Sigmoid colon (tissue), 7 donors: ENCODE results near the gene NAALADL2. TPM values are rescaled to one million over a fixed set of nuclear protein-coding genes. Genes with fewer than 3 reads are reported as not detected.

Experiments
- DNase-seq: peaks from one replicate; pipeline ENCODE4 v3.0.0-alpha.2; 2019
- H3K27ac ChIP-seq, 4 donors: fragments of 200-600 bp; sonication (generic); one replicate each; pipeline ENCODE4 v1.5.1; 2016 to 2019; ENCODE audit warnings: mild to moderate bottlenecking in 1 of 4
- H3K27me3 ChIP-seq, 3 donors: fragments of 200-600 bp; sonication (generic); one replicate each; pipeline ENCODE4 v1.5.1; 2019; ENCODE audit warnings: mild to moderate bottlenecking in 1 of 3
- H3K36me3 ChIP-seq, 4 donors: fragments of 200-600 bp; sonication (generic); one replicate each; pipeline ENCODE4 v1.5.1; 2016 to 2019
- H3K4me1 ChIP-seq, 4 donors: fragments of 200-600 bp; sonication (generic); one replicate each; pipeline ENCODE4 v1.5.1; 2017 to 2019
- H3K4me3 ChIP-seq, 4 donors: fragments of 200-600 bp; sonication (generic); one replicate each; pipeline ENCODE4 v1.5.1; 2017 to 2019; ENCODE audit warnings: mild to moderate bottlenecking in 2 of 4, moderate library complexity in 1 of 4
- H3K9me3 ChIP-seq, 4 donors: fragments of 200-600 bp in 3 of 4; sonication (generic) in 3 of 4; one replicate each; pipeline versions ENCODE4 v1.5.1 to v1.6.1; 2013 to 2019
- EP300 ChIP-seq, 4 donors: sonication (generic); formaldehyde crosslinking; IDR thresholded peaks; one replicate each; pipeline ENCODE4 v1.6.1; 2017; ENCODE audit warnings: antibody characterized with exemption in 4 of 4
- POLR2A ChIP-seq, 2 donors: fragments of 450-650 bp; IDR thresholded peaks; one replicate each; pipeline ENCODE4 v1.6.1; 2016; ENCODE audit warnings: antibody characterized with exemption in 2 of 2, mild to moderate bottlenecking in 2 of 2, moderate library complexity in 2 of 2
- POLR2AphosphoS5 ChIP-seq, 4 donors: sonication (generic); formaldehyde crosslinking; IDR thresholded peaks; one replicate each; pipeline ENCODE4 v1.6.1; 2017; ENCODE audit warnings: antibody characterized with exemption in 4 of 4
- WGBS, 2 donors: extraction: QIAGEN DNeasy Blood & Tissue Kit; methylation state at CpG; one replicate each; pipeline ENCODE4 v1.1.7; 2013; 5-methylcytosine and 5-hydroxymethylcytosine counted together
- intact Hi-C: fragments of 100-400 bp; cut with DNase I; formaldehyde crosslinking; loops from one replicate; pipeline ENCODE4 v1.15.1; 2023
- polyA plus RNA-seq, 3 donors: library from polyadenylated mRNA; stranded (reverse); fragments of 200-250 nt; gene quantifications; one replicate each; pipeline ENCODE4 v1.2.3, GENCODE V29; 2013
- total RNA-seq, 4 donors: library from RNA; depleted of rRNA; stranded (reverse); fragments of >200 nt; gene quantifications; one replicate each; pipeline ENCODE4 v1.1.0, GENCODE V29; 2016
- TF ChIP-seq, protein P1 (sequence below), 4 experiments: fragments of 450-650 bp in 3 of 4; fragments of 200-600 bp in 1 of 4; IDR thresholded peaks; one replicate each; pipeline ENCODE4 v1.5.1; 2016 to 2019; ENCODE audit warnings: antibody characterized with exemption in 4 of 4, mild to moderate bottlenecking in 3 of 4, moderate library complexity in 2 of 4
- donor health status: healthy with polysubstance abuse.
- donor health status: Bipolar disorder and iron deficiency.
- donor health status: healthy.

Gene NAALADL2
- total and polyA plus RNA-seq, 7 donors = 0.46 to 18.5 (median 6.0) TPM

DNA sequence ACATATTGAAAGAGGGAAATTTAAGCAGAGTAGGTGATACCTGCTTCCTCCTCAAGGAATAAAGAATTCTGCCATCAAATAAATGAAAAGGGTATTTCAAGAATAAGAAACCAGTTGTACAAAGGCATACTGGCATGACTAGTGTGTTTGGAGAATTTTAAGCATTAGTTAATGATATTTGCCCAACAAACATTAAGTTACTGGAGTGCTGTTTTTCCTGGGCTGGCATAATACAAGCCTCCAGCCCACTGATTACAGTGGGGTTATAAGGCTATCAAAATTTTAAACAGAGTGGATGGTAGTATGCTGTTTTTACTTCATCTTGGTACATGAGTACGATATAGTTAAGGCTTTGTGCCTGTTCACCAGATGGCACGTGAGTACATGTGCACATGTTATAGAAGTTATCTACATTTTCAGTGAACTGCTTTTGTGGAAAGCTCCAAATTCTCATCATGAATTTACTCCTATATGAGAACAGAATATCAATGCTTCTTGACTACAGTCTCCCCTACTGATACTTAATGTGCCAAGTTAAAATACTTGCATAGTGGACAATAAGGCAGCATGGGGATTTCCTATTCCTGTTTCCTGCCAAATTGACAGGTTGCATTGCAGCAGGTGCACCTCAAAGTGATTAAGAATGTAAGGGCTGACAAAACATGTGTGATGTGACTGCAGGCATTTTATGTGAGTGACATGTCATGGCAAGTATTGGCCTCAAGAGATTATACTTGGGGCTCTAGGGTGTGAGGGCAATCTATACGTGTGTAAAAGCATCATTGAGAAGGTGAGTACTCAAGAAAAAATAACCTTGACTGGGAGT lies 14.9 kb downstream of the NAALADL2 start:
- no peak overlapping the region for H3K4me3 ChIP-seq
- H3K36me3 ChIP-seq = no peaks in the 10 kb centered on the region
- H3K9me3 ChIP-seq = no peaks in the 10 kb centered on the region
- WGBS, 2 donors = 48 to 79% methylated on average over 3 of the region's 3 CpGs
- no peak overlapping the region for H3K27ac ChIP-seq
- H3K4me1 ChIP-seq = no peaks in the 10 kb centered on the region
- no peak for DNase-seq
- no peaks in the 10 kb centered on the region for H3K27me3 ChIP-seq
- intact Hi-C loops = no loop called here
- TF ChIP-seq POLR2A (IDR thresholded peaks at IDR 0.05) (no peak), EP300 (IDR thresholded peaks at IDR 0.05) (no peak), POLR2AphosphoS5 (IDR thresholded peaks at IDR 0.05) (no peak)
- TF ChIP-seq, protein P1, sequence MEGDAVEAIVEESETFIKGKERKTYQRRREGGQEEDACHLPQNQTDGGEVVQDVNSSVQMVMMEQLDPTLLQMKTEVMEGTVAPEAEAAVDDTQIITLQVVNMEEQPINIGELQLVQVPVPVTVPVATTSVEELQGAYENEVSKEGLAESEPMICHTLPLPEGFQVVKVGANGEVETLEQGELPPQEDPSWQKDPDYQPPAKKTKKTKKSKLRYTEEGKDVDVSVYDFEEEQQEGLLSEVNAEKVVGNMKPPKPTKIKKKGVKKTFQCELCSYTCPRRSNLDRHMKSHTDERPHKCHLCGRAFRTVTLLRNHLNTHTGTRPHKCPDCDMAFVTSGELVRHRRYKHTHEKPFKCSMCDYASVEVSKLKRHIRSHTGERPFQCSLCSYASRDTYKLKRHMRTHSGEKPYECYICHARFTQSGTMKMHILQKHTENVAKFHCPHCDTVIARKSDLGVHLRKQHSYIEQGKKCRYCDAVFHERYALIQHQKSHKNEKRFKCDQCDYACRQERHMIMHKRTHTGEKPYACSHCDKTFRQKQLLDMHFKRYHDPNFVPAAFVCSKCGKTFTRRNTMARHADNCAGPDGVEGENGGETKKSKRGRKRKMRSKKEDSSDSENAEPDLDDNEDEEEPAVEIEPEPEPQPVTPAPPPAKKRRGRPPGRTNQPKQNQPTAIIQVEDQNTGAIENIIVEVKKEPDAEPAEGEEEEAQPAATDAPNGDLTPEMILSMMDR (IDR thresholded peaks at IDR 0.05) = no peak

DNA sequence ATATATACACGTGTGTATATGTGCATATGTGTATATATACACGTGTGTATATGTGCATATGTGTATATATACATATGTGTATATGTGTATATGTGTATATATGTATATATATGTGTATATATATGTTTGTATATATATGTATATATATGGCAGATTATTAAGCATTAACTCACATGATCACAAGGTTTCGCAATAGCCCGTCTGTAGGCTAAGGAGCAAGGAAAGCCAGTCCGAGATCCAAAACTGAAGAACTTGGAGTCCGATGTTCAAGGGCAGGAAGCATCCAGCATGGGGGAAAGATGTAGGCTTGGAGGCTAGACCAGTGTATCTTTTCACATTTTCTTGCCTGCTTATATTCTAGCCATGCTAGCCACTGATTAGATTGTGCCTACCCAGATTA lies 23.7 kb downstream of the NAALADL2 start:
- DNase-seq = no peak
- no peaks in the 10 kb centered on the region for H3K9me3 ChIP-seq
- no peak overlapping the region for H3K27ac ChIP-seq
- intact Hi-C loops = no loop called here
- TF ChIP-seq POLR2AphosphoS5 (IDR thresholded peaks at IDR 0.05) (no peak), POLR2A (IDR thresholded peaks at IDR 0.05) (no peak), EP300 (IDR thresholded peaks at IDR 0.05) (no peak)
- TF ChIP-seq, protein P1 (IDR thresholded peaks at IDR 0.05) = no peak
- WGBS, 2 donors = 94% methylated on average over 6 of the region's 6 CpGs
- no peaks in the 10 kb centered on the region for H3K36me3 ChIP-seq
- no peaks in the 10 kb centered on the region for H3K27me3 ChIP-seq
- H3K4me3 ChIP-seq = no peak overlapping the region
- no peaks in the 10 kb centered on the region for H3K4me1 ChIP-seq

DNA sequence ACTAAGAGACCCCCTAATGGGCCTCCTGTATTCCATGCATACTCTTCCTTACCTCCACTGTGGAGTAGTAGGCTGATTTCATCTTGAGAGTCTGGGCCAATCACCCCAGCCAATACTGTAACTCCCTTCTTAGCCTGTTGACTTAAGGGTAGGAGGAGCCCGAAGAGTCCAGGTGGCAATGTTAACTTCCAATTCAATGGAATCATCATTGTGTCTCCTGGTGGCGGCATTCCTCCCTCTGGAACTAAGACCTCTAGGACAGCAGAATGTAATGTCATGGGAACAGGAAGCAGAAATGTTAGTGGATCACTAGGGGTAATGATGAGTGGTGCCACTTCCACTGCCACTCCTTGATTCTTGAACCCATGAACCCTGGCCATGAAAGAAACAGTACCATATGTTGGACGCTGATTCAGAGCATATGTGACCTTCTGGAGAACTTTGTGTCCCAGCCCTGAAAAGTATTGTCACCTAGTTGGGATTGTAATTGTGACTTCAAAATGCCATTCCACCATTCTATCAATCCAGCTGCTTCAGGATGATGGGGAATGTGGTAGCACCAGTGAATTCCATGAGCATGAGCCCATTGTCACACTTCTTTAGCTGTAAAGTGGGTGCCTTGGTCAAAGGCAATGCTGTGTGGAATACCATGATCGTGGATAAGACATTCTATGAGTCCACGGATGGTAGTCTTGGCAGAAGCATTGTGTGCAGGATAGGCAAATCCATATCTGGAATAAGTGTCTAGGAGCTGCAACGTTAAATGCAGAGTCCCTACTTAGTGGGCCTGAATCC lies 24.9 kb downstream of the NAALADL2 start:
- intact Hi-C loops = no loop called here
- H3K4me3 ChIP-seq = no peak overlapping the region
- H3K27ac ChIP-seq = no peak overlapping the region
- TF ChIP-seq POLR2A (IDR thresholded peaks at IDR 0.05) = no peak
- no peak for TF ChIP-seq POLR2AphosphoS5 (IDR thresholded peaks at IDR 0.05)
- TF ChIP-seq, protein P1 (IDR thresholded peaks at IDR 0.05) = no peak
- no peak for TF ChIP-seq EP300 (IDR thresholded peaks at IDR 0.05)
- no peaks in the 10 kb centered on the region for H3K27me3 ChIP-seq
- H3K4me1 ChIP-seq = no peaks in the 10 kb centered on the region
- no peaks in the 10 kb centered on the region for H3K9me3 ChIP-seq
- no peak for DNase-seq
- WGBS, 2 donors = 91 to 95% methylated on average over 6 of the region's 6 CpGs
- H3K36me3 ChIP-seq = no peaks in the 10 kb centered on the region

DNA sequence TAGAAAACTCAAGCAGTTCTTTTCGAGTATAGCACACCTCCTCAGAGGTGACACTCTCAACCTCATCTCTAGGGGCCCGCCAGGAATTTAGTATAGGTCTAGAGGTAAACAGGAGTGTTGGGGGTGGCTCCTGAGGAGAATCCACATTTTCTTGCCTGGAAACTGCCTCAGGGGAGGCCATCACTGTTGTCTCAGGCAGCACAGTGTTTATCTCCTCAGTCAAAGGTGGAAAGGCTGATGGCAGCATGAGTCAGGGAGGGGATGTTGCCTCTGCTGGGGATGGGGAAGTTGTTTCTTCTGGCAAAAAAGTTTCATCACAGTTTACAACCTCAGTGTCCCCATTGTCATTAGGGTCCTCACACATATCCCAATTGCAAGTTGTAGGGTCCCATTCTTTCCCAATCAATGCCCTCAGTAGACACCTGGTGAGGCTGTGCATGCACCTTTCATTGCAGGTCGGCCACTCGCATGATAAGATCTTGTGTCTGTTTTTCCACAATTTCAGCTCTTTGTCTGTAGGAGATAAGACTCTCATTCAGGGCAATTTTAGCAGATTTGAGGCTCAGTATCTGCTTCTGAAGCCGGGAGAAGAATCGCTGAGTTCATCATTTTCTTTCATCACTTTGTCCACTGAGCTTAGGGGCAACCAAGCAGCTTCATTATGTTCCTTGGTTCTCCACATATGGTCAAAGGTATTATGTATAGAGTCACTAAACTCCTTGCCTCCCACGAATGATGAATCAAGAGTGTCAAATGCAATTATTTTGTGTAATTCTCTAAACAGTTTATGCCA lies 25.8 kb downstream of the NAALADL2 start:
- WGBS, 2 donors = 93 to 94% methylated on average over 7 of the region's 7 CpGs
- DNase-seq = no peak
- Histone ChIP-seq H3K4me1 (no peaks in the 10 kb centered on the region), H3K9me3 (no peaks in the 10 kb centered on the region), H3K27ac (no peak overlapping the region), H3K36me3 (no peaks in the 10 kb centered on the region), H3K27me3 (no peaks in the 10 kb centered on the region), H3K4me3 (no peak overlapping the region)
- intact Hi-C loops = no loop called here
- no peak for TF ChIP-seq POLR2A (IDR thresholded peaks at IDR 0.05)
- no peak for TF ChIP-seq EP300 (IDR thresholded peaks at IDR 0.05)
- TF ChIP-seq, protein P1 (IDR thresholded peaks at IDR 0.05) = no peak
- no peak for TF ChIP-seq POLR2AphosphoS5 (IDR thresholded peaks at IDR 0.05)
